Tibial nerve (tissue), 4 donors: ENCODE results near the gene FAXC.

Experiments used
- CTCF ChIP-seq, 5 experiments: fragments of 200-600 bp in 3 of 5; fragments of 450-650 bp in 2 of 5; sonication (generic) in 3 of 5; IDR thresholded peaks; one replicate each; pipeline ENCODE4 v1.5.1; 2016 to 2019; ENCODE audit warnings: antibody characterized with exemption in 5 of 5, mild to moderate bottlenecking in 3 of 5, moderate library complexity in 2 of 5
- EP300 ChIP-seq, 2 donors: sonication (generic); formaldehyde crosslinking; IDR thresholded peaks; one replicate each; pipeline ENCODE4 v1.6.1; 2017; ENCODE audit warnings: antibody characterized with exemption in 2 of 2, mild to moderate bottlenecking in 1 of 2
- POLR2A ChIP-seq, 2 donors: fragments of 450-650 bp; IDR thresholded peaks; one replicate each; pipeline ENCODE4 v1.6.1; 2017; ENCODE audit warnings: antibody characterized with exemption in 2 of 2, mild to moderate bottlenecking in 2 of 2, moderate library complexity in 2 of 2

- TF ChIP-seq CTCF (IDR thresholded peaks at IDR 0.05) (no peak), POLR2A (IDR thresholded peaks at IDR 0.05) (no peak), EP300 (IDR thresholded peaks at IDR 0.05) (no peak)
Observed at GRCh38 chr6:99345164-99345563, 4.3 kb downstream of the FAXC start.
